Neural progenitor cell (in vitro differentiated cells): Measurements from ENCODE around the gene IGSF22. TPM values are rescaled to one million over a fixed set of nuclear protein-coding genes. Genes with fewer than 3 reads are reported as not detected.

Experiments used
- DNase-seq: peaks from one replicate; pipeline ENCODE4 v3.0.0-alpha.2; 2016; ENCODE audit warnings: low spot score
- H2AFZ ChIP-seq: fragments of 200-600 bp; sonication (generic); replicated peaks from 2 replicates; pipeline ENCODE4 v1.6.1; 2016; ENCODE audit warnings: antibody characterized with exemption
- H3F3A ChIP-seq: fragments of 200-600 bp; sonication (generic); 2 replicates; pipeline ENCODE4 v1.6.1; 2016; ENCODE audit warnings: antibody characterized with exemption, low read depth
- H3K27ac ChIP-seq: fragments of 200-600 bp; sonication (generic); 2 replicates; pipeline ENCODE4 v1.5.1; 2016; ENCODE audit warnings: mild to moderate bottlenecking
- H3K27me3 ChIP-seq: fragments of 200-600 bp; sonication (generic); 2 replicates; pipeline ENCODE4 v1.6.1; 2016; ENCODE audit warnings: mild to moderate bottlenecking, moderate library complexity
- H3K36me3 ChIP-seq: fragments of 200-600 bp; sonication (generic); 2 replicates; pipeline ENCODE4 v1.5.1; 2016
- H3K4me1 ChIP-seq: fragments of 200-600 bp; sonication (generic); 2 replicates; pipeline ENCODE4 v1.6.1; 2016; ENCODE audit warnings: mixed run types
- H3K4me2 ChIP-seq: fragments of 200-600 bp; sonication (generic); 2 replicates; pipeline ENCODE4 v1.6.1; 2016
- H3K4me3 ChIP-seq: fragments of 200-600 bp; sonication (generic); 2 replicates; pipeline ENCODE4 v1.5.1; 2016
- H3K79me2 ChIP-seq: fragments of 200-600 bp; sonication (generic); 2 replicates; pipeline ENCODE4 v1.6.1; 2016; ENCODE audit warnings: low read depth
- H3K9ac ChIP-seq: fragments of 200-600 bp; sonication (generic); 2 replicates; pipeline ENCODE4 v1.6.1; 2016
- H3K9me3 ChIP-seq: fragments of 200-600 bp; sonication (generic); 2 replicates; pipeline ENCODE4 v1.5.1; 2016; ENCODE audit warnings: low read depth
- H4K20me1 ChIP-seq: fragments of 200-600 bp; sonication (generic); 2 replicates; pipeline ENCODE4 v1.6.1; 2016; ENCODE audit warnings: low read depth
- H3K27ac Mint-ChIP-seq: 3 replicates; pipeline ENCODE4 v1.8.0; 2021; ENCODE audit warnings: mixed read lengths
- H3K27me3 Mint-ChIP-seq: 2 replicates; pipeline ENCODE4 v1.8.0; 2022; ENCODE audit warnings: low read depth, mild to moderate bottlenecking, inconsistent platforms, moderate library complexity, mixed read lengths; ENCODE audit not compliant: insufficient read depth
- H3K36me3 Mint-ChIP-seq: 3 replicates; pipeline ENCODE4 v1.8.0; 2021; ENCODE audit warnings: mixed read lengths
- H3K4me1 Mint-ChIP-seq: 3 replicates; pipeline ENCODE4 v1.8.0; 2021; ENCODE audit warnings: mixed read lengths
- H3K4me3 Mint-ChIP-seq: 3 replicates; pipeline ENCODE4 v1.8.0; 2021; ENCODE audit warnings: mild to moderate bottlenecking, moderate library complexity, mixed read lengths
- H3K9me3 Mint-ChIP-seq: 3 replicates; pipeline ENCODE4 v1.8.0; 2020; ENCODE audit warnings: mixed read lengths
- EZH2 ChIP-seq: fragments of 200-600 bp; sonication (generic); IDR thresholded peaks from 2 replicates; pipeline ENCODE4 v1.6.1; 2017; ENCODE audit warnings: antibody characterized with exemption, mild to moderate bottlenecking, moderate library complexity
- EZH2phosphoT487 ChIP-seq: fragments of 200-600 bp; sonication (generic); IDR thresholded peaks from 2 replicates; pipeline ENCODE4 v1.6.1; 2017; ENCODE audit warnings: antibody characterized with exemption
- total RNA-seq: library from RNA; depleted of rRNA; stranded (reverse); fragments of >200 nt; gene quantifications from 2 replicates; pipeline ENCODE4 v1.2.3, GENCODE V29; 2015; ENCODE audit warnings: low replicate concordance
- TF ChIP-seq, protein P1 (sequence below): fragments of 200-600 bp; sonication (generic); IDR thresholded peaks from 2 replicates; pipeline ENCODE4 v1.5.1; 2017; ENCODE audit warnings: antibody characterized with exemption, mild to moderate bottlenecking

IGSF22 gene
- total RNA-seq, 1 donor from 2014 or later = 0.41 TPM

DNA sequence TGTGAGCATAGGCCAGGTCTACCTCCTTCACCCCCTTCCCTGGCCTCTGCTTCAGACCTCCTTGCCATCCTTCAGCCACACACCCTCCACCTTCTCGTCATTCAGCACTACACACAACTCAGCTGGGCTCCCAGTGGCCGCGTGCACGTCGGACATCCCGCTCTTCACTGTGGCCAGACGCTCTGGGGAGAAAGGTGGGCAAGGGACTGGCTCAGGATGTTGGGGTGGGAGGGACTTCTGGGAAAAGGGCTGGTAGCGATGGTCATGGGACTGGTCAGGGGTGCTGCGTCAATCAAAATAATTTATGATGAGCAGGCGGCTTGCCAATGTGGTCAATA is 11.6 kb downstream of the IGSF22 start:
- H3K9me3 Mint-ChIP-seq = no peaks in the 10 kb centered on the region
- Histone ChIP-seq H4K20me1 (no peaks in the 10 kb centered on the region), H3K79me2 (no peaks in the 10 kb centered on the region), H3F3A (no peaks in the 10 kb centered on the region), H2AFZ (no peak overlapping the region), H3K4me1 (no peaks in the 10 kb centered on the region), H3K27ac (no peak overlapping the region), H3K9me3 (no peaks in the 10 kb centered on the region), H3K9ac (no peak overlapping the region), H3K36me3 (no peaks in the 10 kb centered on the region), H3K4me3 (no peak overlapping the region), H3K4me2 (no peak overlapping the region), H3K27me3 (peaks cover 48% of the 10 kb centered on the region)
- H3K4me1 Mint-ChIP-seq = no peaks in the 10 kb centered on the region
- H3K27me3 Mint-ChIP-seq = peaks cover 22% of the 10 kb centered on the region
- no peak overlapping the region for H3K27ac Mint-ChIP-seq
- H3K4me3 Mint-ChIP-seq = no peak overlapping the region
- TF ChIP-seq EZH2phosphoT487 (no peak), EZH2 (no peak)
- TF ChIP-seq, protein P1, sequence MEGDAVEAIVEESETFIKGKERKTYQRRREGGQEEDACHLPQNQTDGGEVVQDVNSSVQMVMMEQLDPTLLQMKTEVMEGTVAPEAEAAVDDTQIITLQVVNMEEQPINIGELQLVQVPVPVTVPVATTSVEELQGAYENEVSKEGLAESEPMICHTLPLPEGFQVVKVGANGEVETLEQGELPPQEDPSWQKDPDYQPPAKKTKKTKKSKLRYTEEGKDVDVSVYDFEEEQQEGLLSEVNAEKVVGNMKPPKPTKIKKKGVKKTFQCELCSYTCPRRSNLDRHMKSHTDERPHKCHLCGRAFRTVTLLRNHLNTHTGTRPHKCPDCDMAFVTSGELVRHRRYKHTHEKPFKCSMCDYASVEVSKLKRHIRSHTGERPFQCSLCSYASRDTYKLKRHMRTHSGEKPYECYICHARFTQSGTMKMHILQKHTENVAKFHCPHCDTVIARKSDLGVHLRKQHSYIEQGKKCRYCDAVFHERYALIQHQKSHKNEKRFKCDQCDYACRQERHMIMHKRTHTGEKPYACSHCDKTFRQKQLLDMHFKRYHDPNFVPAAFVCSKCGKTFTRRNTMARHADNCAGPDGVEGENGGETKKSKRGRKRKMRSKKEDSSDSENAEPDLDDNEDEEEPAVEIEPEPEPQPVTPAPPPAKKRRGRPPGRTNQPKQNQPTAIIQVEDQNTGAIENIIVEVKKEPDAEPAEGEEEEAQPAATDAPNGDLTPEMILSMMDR = no peak
- H3K36me3 Mint-ChIP-seq = no peaks in the 10 kb centered on the region
- DNase-seq = no peak

DNA sequence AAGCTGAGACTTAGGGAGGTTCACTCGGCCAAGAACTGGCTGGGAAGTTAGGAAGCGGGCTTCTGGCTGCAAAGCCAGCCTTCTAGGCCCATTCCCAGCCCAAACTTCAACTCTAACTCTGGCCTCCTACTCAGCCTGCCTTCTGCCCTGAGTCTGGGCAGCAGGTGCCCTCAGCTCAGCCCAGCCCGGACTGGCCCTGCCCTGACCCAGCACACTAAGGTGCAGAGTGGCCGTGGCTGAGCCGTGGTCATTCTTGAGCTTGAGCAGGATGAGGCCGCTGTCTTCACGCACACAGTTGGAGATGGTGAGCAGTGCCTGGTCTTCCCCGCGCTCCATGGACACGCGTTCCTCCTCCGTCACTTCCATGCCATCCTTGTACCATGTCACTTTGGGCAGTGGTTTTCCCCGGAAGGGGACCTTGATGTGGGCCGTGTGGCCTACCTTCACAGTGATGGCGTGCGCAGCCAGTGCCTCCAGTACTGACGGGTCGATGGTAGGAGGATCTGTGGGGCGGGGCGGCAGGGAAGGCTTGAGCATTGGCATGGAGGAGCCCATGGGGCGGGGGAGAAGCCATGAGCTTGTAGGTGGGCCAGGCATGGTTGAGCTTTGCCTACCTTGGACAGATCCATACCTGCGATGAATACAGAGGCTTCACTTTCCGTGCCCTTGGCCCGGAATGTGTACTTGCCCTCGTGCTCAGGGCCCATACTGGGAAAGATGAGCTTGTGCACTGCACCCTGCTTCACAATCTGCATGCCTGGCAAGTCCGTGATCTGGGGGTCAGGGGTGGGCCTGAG is 12.1 kb downstream of the IGSF22 start:
- no peaks in the 10 kb centered on the region for H3K79me2 ChIP-seq
- H3K36me3 Mint-ChIP-seq = no peaks in the 10 kb centered on the region
- peaks cover 53% of the 10 kb centered on the region for H3K27me3 ChIP-seq

DNA sequence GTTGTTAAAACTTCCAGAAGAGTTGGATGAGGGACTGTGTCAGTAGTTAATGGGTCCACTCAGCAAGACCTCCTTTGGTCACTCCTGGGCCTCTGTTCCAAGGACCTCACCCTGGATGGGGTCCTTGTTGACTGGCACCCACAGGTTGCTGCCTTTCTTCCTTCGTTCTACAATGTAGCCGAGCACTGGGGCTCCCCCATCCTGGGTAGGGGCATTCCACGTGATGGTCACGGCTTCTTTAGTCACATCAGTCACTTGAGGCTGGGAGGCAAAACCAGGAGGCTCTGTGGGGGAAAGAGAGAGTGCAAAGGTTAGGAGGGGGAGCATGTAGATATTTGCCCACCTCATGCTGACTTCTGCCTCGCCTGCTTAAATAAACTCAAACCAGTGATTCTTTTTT is 15.4 kb downstream of the IGSF22 start:
- no peaks in the 10 kb centered on the region for H3K36me3 Mint-ChIP-seq
- Histone ChIP-seq H2AFZ (no peak overlapping the region), H3K27me3 (peaks cover 52% of the 10 kb centered on the region)

More for the DNA sequence above, 12.1 kb downstream of the IGSF22 start:
- no peak for TF ChIP-seq EZH2
- no peak for TF ChIP-seq EZH2phosphoT487
- TF ChIP-seq, protein P1 = no peak
- H2AFZ ChIP-seq = no peak overlapping the region
- Mint-ChIP-seq H3K27me3 (peaks cover 22% of the 10 kb centered on the region), H3K9me3 (no peaks in the 10 kb centered on the region), H3K27ac (no peak overlapping the region), H3K4me3 (no peak overlapping the region), H3K4me1 (no peaks in the 10 kb centered on the region)
- no peak overlapping the region for H3K9ac ChIP-seq
- H3K27ac ChIP-seq = no peak overlapping the region
- H3K9me3 ChIP-seq = no peaks in the 10 kb centered on the region
- no peaks in the 10 kb centered on the region for H3F3A ChIP-seq
- DNase-seq = no peak
- H4K20me1 ChIP-seq = no peaks in the 10 kb centered on the region
- H3K4me1 ChIP-seq = no peaks in the 10 kb centered on the region
- H3K36me3 ChIP-seq = no peaks in the 10 kb centered on the region
- no peak overlapping the region for H3K4me3 ChIP-seq
- no peak overlapping the region for H3K4me2 ChIP-seq

More for the DNA sequence above, 15.4 kb downstream of the IGSF22 start:
- Histone ChIP-seq H3K4me1 (no peaks in the 10 kb centered on the region), H4K20me1 (no peaks in the 10 kb centered on the region), H3K4me3 (no peak overlapping the region), H3K27ac (no peak overlapping the region), H3K9ac (no peak overlapping the region), H3F3A (no peaks in the 10 kb centered on the region), H3K36me3 (no peaks in the 10 kb centered on the region), H3K79me2 (no peaks in the 10 kb centered on the region), H3K4me2 (no peak overlapping the region), H3K9me3 (no peaks in the 10 kb centered on the region)
- Mint-ChIP-seq H3K4me3 (no peak overlapping the region), H3K9me3 (no peaks in the 10 kb centered on the region), H3K27me3 (peaks cover 16% of the 10 kb centered on the region), H3K27ac (no peak overlapping the region), H3K4me1 (no peaks in the 10 kb centered on the region)
- no peak for TF ChIP-seq EZH2phosphoT487
- TF ChIP-seq EZH2 = no peak
- TF ChIP-seq, protein P1 = no peak
- DNase-seq = no peak
